C4-2B (cell line): ENCODE results near the gene ZFAND3.

Source experiments
- H3K27ac ChIP-seq: fragments of 450-650 bp; 2 replicates; pipeline ENCODE4 v1.5.1; 2017
- ZFX ChIP-seq: fragments of 450-650 bp; IDR thresholded peaks from 2 replicates; pipeline ENCODE4 v1.6.1; 2017
- TF ChIP-seq, protein P1 (sequence below): fragments of 450-650 bp; conservative IDR thresholded peaks from 2 replicates; pipeline ENCODE4 v1.5.1; 2017; ENCODE audit warnings: mild to moderate bottlenecking

ZFAND3 gene

DNA sequence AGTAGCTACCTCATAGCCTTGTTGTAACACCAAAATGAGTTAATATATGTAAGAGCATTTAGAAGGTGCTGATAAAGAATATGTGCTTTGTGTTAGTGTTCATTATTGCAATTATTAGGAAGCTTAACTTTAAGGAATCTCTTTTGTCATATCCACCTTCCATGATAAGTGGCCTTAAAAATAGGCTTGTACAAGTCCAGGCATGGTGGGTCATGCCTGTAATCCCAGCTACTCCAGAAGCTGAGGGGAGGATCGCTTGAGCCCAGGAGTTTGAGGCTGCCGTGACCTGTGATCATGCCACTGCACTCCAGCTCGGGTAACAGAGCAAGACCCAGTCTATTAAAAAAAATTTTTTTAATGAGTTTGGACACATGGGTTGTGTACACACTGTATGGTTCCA lies 285.5 kb downstream of the ZFAND3 start:
- TF ChIP-seq ZFX, result no peak
- TF ChIP-seq, protein P1, sequence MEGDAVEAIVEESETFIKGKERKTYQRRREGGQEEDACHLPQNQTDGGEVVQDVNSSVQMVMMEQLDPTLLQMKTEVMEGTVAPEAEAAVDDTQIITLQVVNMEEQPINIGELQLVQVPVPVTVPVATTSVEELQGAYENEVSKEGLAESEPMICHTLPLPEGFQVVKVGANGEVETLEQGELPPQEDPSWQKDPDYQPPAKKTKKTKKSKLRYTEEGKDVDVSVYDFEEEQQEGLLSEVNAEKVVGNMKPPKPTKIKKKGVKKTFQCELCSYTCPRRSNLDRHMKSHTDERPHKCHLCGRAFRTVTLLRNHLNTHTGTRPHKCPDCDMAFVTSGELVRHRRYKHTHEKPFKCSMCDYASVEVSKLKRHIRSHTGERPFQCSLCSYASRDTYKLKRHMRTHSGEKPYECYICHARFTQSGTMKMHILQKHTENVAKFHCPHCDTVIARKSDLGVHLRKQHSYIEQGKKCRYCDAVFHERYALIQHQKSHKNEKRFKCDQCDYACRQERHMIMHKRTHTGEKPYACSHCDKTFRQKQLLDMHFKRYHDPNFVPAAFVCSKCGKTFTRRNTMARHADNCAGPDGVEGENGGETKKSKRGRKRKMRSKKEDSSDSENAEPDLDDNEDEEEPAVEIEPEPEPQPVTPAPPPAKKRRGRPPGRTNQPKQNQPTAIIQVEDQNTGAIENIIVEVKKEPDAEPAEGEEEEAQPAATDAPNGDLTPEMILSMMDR, result no peak
- H3K27ac ChIP-seq, result no peak overlapping the region

DNA sequence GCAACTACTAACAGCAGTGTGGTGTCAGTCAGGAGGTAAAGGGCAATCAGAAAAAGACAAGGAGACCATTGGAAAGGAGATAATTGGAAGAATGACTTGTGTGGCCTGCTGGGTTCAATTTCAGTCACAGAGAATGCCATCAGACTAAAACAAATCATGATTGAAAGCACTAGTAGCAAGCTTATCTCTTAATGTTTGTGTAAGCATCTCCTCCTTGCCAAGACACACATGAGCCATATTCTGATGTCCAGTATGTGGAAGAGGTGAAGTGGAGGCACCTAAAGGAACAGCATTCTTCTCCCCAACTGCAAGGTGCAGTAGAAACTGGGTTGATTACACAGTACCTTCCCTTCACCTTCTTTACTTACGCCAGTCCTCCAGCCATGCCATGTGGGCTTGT lies 287.5 kb downstream of the ZFAND3 start:
- H3K27ac ChIP-seq, result peak overlapping the region; percentile 17; the same call in 1 of the 2 replicates
- TF ChIP-seq, protein P1, result no peak
- no peak for TF ChIP-seq ZFX

DNA sequence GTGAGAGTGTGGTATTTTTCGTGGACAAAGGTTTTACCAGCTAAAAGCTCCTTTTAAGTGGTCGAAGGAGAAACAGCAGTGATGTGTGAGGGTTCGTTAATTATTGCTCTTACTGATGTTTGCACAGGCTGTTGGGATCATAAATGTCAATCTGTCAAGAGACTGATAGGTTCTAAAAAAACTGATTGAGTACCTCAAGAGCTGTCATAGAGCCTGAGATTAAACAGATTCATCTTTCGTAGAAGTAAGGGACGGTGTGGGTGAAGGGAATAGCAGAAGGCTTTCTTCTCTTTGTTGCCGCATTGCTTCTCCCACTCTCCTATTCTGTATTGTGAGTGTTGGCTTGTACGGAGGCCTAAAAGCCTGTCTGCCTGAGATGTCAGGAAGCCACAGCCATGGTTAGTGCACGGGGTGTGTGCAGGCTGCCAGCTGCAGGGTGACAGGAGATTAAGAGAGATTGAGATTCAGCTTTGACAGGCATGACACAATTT lies 291.0 kb downstream of the ZFAND3 start:
- TF ChIP-seq, protein P1, result no peak
- TF ChIP-seq ZFX, result no peak

DNA sequence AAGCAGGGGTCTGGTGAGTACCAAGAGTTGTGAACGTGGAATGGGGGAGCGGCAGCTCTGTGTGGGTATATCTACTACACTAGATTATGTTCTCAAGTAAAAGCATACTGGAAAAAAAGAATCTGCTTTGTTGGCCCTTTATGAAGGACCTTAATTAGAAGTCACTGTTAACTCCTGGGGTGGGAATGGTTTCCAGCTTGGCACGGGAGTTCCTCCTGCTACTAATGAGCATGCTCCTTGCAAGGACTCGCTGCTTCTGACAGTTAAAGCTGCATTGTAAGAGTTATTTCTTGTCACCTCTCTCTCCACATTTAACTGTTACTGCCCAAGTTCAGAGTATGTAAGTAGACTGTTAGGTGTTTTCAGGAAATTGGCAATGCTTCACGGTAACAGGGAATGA lies 292.7 kb downstream of the ZFAND3 start:
- no peak overlapping the region for H3K27ac ChIP-seq
- TF ChIP-seq ZFX, result no peak
- TF ChIP-seq, protein P1, result no peak

More for the DNA sequence above, 291.0 kb downstream of the ZFAND3 start:
- no peak overlapping the region for H3K27ac ChIP-seq

DNA sequence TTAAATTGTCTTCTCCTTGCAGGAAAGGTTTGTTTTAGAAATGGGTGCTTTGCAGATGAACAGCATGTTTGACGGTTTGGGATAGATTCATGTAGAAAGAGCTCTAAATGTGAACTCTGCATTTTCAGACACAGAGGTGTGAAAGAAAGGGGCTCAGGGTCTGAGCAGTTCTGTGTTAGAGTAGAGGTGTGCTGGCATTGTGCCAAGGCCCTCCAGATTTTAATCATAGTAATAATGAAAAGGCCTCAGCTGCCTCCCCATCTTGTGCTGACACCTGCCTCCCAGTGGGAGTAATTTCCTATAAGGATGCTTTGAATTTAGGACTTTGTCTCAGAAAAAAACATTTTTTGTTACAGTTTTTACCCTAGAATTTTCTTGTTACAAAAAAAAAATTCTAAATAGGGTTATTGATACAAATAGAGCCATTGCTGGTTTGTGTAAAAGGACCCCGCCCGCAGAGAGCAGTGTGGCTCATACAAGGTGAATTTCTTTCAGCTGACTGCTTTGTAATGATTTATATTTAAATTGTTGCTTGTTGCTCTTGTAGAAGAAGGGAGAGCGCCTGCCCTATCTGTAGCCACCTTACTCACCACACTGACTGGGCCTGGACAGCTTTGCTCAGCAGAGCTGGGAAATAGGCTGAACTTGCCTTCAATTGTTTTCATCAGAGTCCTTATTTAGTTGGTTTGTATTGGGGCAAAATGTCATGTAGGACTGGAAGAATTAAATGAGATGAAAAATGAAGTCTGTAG lies 294.5 kb downstream of the ZFAND3 start:
- no peak for TF ChIP-seq ZFX
- TF ChIP-seq, protein P1, result no peak
- no peak overlapping the region for H3K27ac ChIP-seq

DNA sequence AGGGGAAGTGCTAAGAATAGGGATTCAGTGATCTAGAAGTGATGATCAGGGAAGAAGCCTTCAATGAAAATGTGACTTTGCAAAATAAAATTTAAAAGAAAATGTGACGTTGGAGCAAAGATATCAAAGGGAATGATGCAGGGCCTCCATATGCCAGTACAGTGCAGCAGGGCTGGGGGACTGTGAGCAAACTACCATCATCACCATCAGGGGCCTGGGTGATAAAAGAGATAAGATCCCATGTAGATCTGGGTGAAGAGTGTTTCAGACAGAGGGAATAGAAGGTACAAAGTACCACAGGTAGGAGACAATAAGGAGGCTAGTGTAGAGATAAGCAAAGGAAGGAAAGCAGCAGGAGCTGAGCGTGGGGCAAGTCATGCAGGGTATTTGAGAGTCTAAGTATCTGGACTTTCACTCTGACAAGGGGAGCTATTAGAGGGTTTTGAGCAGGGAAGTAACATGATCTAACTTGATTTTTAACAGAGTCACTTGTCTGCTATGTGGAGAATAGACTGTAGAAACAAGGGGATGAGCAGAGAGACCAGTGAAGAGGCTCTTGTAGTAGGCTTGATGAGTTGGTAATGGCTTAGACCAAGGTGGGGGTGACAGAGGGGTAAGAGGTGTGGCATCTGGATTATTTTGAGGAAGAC lies 295.6 kb downstream of the ZFAND3 start:
- TF ChIP-seq ZFX, result no peak
- TF ChIP-seq, protein P1, result no peak
- no peak overlapping the region for H3K27ac ChIP-seq

DNA sequence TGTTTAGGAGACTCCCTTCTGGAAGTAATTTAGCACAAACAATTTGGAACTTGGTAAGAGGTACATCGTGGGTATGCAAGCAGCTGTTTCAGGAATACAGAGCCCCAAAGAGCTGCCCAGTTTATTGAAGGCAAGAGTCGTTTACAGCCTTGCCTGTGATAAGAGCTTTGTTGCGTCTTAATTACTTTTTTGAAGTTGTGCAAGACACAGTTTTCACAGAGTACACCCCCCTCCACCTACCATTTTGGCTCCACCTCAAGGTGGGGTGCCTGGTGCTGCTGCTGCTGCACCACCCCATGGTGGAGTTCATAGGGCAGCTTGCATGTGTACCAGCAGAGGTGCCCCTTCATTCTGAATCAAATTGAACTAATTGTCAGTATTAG lies 296.1 kb downstream of the ZFAND3 start:
- TF ChIP-seq, protein P1, result no peak
- no peak for TF ChIP-seq ZFX
- H3K27ac ChIP-seq, result no peak overlapping the region
